ENCODE results near the gene USH2A. TPM values are rescaled to one million over a fixed set of nuclear protein-coding genes. Genes with fewer than 3 reads are reported as not detected.

USH2A gene
- total RNA-seq, 1 donor from 2014 or later: not detected

GRCh38 chr1:215899901-215900300, 523.3 kb downstream of the USH2A start:
- H3K27ac Mint-ChIP-seq (ENCODE audit: unreplicated experiment): no peak overlapping the region
- no peak overlapping the region for H3K4me3 Mint-ChIP-seq (ENCODE audit: unreplicated experiment)
- DNase-seq (ENCODE audit: extremely low spot score, unreplicated experiment): no peak
- no peaks in the 10 kb centered on the region for H3K27me3 Mint-ChIP-seq (ENCODE audit: unreplicated experiment)
- no peaks in the 10 kb centered on the region for H3K36me3 Mint-ChIP-seq (ENCODE audit: unreplicated experiment)
- H3K4me1 Mint-ChIP-seq (ENCODE audit: unreplicated experiment): no peaks in the 10 kb centered on the region
- no peaks in the 10 kb centered on the region for H3K9me3 Mint-ChIP-seq (ENCODE audit: unreplicated experiment)
- no peak for TF ChIP-seq CTCF (IDR thresholded peaks at IDR 0.05)

GRCh38 chr1:215895893-215896292, 527.4 kb downstream of the USH2A start:
- TF ChIP-seq CTCF (IDR thresholded peaks at IDR 0.05): no peak
- H3K27me3 Mint-ChIP-seq (ENCODE audit: unreplicated experiment): peaks cover 4% of the 10 kb centered on the region
- no peak overlapping the region for H3K4me3 Mint-ChIP-seq (ENCODE audit: unreplicated experiment)
- no peaks in the 10 kb centered on the region for H3K36me3 Mint-ChIP-seq (ENCODE audit: unreplicated experiment)
- H3K27ac Mint-ChIP-seq (ENCODE audit: unreplicated experiment): no peak overlapping the region
- H3K9me3 Mint-ChIP-seq (ENCODE audit: unreplicated experiment): no peaks in the 10 kb centered on the region
- no peak for DNase-seq (ENCODE audit: extremely low spot score, unreplicated experiment)
- H3K4me1 Mint-ChIP-seq (ENCODE audit: unreplicated experiment): no peaks in the 10 kb centered on the region

GRCh38 chr1:215895276-215895675, 528.0 kb downstream of the USH2A start:
- Mint-ChIP-seq H3K27ac (ENCODE audit: unreplicated experiment) (no peak overlapping the region), H3K27me3 (ENCODE audit: unreplicated experiment) (peaks cover 4% of the 10 kb centered on the region), H3K4me3 (ENCODE audit: unreplicated experiment) (no peak overlapping the region), H3K9me3 (ENCODE audit: unreplicated experiment) (no peaks in the 10 kb centered on the region), H3K36me3 (ENCODE audit: unreplicated experiment) (no peaks in the 10 kb centered on the region), H3K4me1 (ENCODE audit: unreplicated experiment) (no peaks in the 10 kb centered on the region)
- TF ChIP-seq CTCF (IDR thresholded peaks at IDR 0.05): no peak
- DNase-seq (ENCODE audit: extremely low spot score, unreplicated experiment): no peak

- Mint-ChIP-seq H3K9me3 (ENCODE audit: unreplicated experiment) (no peaks in the 10 kb centered on the region), H3K4me1 (ENCODE audit: unreplicated experiment) (no peaks in the 10 kb centered on the region), H3K27ac (ENCODE audit: unreplicated experiment) (no peak overlapping the region), H3K4me3 (ENCODE audit: unreplicated experiment) (no peak overlapping the region), H3K36me3 (ENCODE audit: unreplicated experiment) (no peaks in the 10 kb centered on the region), H3K27me3 (ENCODE audit: unreplicated experiment) (peaks cover 4% of the 10 kb centered on the region)
- no peak for DNase-seq (ENCODE audit: extremely low spot score, unreplicated experiment)
- no peak for TF ChIP-seq CTCF (IDR thresholded peaks at IDR 0.05)
These were observed 528.6 kb downstream of the USH2A start for GRCh38 chr1:215894617-215895016.

- Mint-ChIP-seq H3K4me3 (ENCODE audit: unreplicated experiment) (no peak overlapping the region), H3K4me1 (ENCODE audit: unreplicated experiment) (no peaks in the 10 kb centered on the region), H3K27ac (ENCODE audit: unreplicated experiment) (no peak overlapping the region), H3K9me3 (ENCODE audit: unreplicated experiment) (no peaks in the 10 kb centered on the region), H3K27me3 (ENCODE audit: unreplicated experiment) (peaks cover 4% of the 10 kb centered on the region), H3K36me3 (ENCODE audit: unreplicated experiment) (no peaks in the 10 kb centered on the region)
- DNase-seq (ENCODE audit: extremely low spot score, unreplicated experiment): no peak
- TF ChIP-seq CTCF (IDR thresholded peaks at IDR 0.05): no peak
These were observed 531.8 kb downstream of the USH2A start for GRCh38 chr1:215891266-215892057.
